ENCODE results near the gene C1GALT1C1L.
"Not testable (repeated sequence)": the region's sequence is repeated elsewhere in the genome, so short reads cannot be mapped to it uniquely, and the experiment has no call there.

C1GALT1C1L gene

GRCh38 chr2:43648994-43649701, 27.1 kb downstream of the C1GALT1C1L start:
- DNase-seq: peak; percentile 44

DNA sequence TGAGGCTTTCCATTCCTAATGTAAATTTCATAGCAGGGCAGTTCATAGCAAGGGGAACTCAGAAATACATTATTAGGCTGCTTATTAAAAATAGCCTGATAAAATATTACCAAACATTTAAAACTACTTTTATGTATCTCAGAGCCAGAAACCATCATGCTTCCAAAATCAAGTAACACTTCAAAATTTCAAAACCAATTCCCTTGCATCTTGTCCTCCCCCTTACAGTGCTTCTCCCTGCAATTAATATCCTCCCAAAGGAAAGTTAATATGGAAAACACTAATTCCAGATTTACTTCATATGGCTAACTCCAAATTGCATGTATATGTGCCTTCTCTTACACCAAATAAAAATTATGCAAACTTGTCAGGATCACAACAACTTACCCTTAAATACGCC, 32.5 kb downstream of the C1GALT1C1L start:
- no peak for DNase-seq

DNA sequence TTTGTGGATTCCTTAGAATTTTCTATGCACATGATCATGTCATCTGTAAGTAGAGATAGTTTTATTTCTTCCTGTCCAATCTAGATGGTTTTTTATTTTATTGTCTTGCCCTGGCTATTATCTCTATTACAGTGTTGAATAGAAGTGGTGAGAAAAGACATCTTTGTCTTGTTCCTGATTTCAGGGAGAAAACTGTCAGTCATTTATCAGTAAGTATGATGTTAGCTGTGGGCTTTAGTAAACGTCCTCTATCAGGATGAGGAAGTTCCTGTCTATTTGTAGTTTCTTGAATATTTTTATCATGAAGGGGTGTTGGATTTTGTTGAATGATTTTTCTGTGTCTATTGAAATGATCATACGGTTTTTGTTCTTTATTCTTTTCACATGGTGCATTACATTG, 33.9 kb downstream of the C1GALT1C1L start:
- no peak for DNase-seq

DNA sequence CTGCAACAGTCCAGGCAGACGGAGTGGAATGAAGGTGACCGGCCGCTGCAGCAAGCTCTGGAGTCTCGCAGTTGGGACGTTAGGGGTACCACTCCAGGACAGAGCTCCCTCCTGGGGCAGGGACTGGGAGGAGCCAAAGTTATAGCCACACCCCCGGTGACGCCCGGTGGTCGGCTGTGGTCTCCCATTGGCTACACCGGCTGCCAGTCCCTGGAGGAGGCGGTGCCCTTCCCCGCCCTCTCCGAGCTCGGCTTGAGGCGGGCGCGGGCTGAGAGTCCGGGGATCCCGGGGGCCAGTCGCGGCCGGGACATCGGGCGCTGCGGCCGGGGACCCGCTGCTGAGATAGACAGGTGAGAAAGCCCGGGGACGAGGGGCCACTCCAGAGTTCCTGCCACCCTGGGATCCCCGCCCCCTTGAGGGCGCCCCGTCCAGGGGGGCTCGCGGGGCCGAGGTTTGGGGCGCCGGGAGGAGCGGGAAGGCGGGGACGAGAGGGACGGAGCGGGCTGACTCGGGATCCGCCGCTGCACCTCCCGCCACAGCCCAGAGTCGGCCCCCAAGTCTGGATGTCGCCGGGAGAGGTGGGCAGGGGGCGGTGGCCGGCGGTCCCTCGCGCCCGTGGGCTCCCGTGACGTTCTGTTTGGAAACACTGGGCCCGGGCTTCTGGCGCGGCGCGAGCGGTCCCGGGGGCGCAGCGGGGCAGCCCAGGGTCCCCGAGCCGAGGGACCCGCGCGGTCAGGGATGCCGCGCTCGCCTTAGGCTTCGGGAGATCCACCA, 39.0 kb downstream of the C1GALT1C1L start, which contains the start of gene PLEKHH2:
PLEKHH2 (plus strand) TSS at position 231 of the 774 bp plus-strand sequence. CDS start 7,414 bp downstream, outside the sequence.
- peak; percentile 86 for DNase-seq

- no peak for DNase-seq
These were observed 39.6 kb downstream of the C1GALT1C1L start for GRCh38 chr2:43636621-43637020.

DNA sequence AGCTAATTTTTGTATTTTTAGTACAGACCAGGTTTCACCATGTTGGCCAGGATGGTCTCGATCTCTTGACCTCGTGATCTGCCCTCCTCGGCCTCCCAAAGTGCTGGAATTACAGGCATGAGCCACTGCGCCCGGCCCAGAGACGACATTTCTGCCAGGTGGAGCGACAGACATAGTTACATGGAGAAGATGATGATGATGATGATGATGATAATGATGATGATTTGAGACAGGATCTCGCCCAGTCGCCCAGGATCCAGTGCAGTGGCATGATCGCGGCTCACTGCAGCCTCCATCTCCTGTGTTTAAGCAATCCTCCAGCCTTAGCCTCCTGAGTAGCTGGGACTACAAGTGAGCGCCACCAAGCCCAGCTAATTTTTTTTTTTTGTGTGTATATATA, 40.1 kb downstream of the C1GALT1C1L start:
- not testable (repeated sequence) for DNase-seq

- peak; percentile 93 for DNase-seq
These were observed 41.5 kb downstream of the C1GALT1C1L start for GRCh38 chr2:43634604-43635306.

DNA sequence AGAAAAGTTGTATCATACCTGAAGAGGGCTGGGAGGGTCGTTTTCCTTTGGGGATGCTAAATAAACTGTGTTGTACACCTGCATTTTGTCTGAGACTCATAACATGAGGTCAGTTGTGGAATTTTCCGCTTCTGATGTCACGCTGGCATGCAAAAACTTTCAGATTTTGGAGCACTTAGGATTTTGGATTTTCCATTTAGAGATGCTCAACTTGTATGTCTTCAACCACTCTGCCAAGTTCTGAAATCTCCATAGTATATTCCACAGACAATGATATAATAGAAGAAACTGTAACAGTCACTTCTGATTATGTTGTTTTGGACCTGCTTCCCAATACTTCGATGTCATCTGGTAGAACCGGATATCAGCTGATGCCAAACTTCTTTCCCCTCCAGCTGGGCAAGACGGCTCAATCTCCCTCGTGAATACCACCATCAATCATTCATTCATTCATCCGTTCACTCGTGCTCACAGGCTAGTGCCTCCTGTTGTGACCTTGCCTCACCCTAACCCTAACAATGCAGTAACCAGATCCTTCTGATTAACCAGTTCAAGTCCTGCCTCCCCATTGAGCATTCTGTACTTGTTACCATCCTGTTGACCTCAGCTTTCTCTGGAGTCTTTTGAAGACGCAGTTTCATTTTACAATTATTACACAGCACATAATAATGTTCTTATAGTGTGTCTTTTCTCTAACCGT, 44.5 kb downstream of the C1GALT1C1L start:
- DNase-seq: peak; percentile 9

Data from fibroblast of upper back skin (primary cell).